HEK293 (cell line): Measurements from ENCODE around the gene RTN4.

ENCODE experiments used
- CTCF ChIA-PET: fragments of 350-600 bp; formaldehyde crosslinking; extraction: SDS; loops from one replicate; lab custom pipeline; 2021; ENCODE audit warnings: antibody characterized with exemption; lab: Yijun Ruan, JAX
- POLR2A ChIA-PET: fragments of 300-600 bp; formaldehyde crosslinking; extraction: SDS; loops from one replicate; lab custom pipeline; 2020; ENCODE audit warnings: antibody characterized with exemption, inconsistent platforms; lab: Yijun Ruan, JAX
- H3K27ac ChIP-seq: fragments of 200-500 bp; sonication (Bioruptor generic); 2 replicates; pipeline ENCODE4 v1.5.1; 2014; ENCODE audit warnings: low read depth, low read length, control low read depth, inconsistent platforms; ENCODE audit errors: extremely low read depth
- H3K36me3 ChIP-seq, 2 experiments: fragments of 200-500 bp in 1 of 2; sonication (Bioruptor generic) in 1 of 2; 1 replicate in 1 of 2; 2 replicates in 1 of 2; pipeline ENCODE4 v1.5.1; 2014 to 2017; ENCODE audit warnings: inconsistent platforms in 2 of 2, low read length in 2 of 2; ENCODE audit not compliant: control insufficient read depth in 2 of 2, insufficient read depth in 1 of 2
- H3K4me1 ChIP-seq: fragments of 200-500 bp; sonication (Bioruptor generic); 2 replicates; pipeline ENCODE4 v1.5.1; 2014; ENCODE audit warnings: mild to moderate bottlenecking, low read length, inconsistent platforms; ENCODE audit not compliant: control insufficient read depth, insufficient read depth
- H3K4me3 ChIP-seq: 2 replicates; pipeline ENCODE4 v1.5.1; 2011; ENCODE audit warnings: low read depth, mild to moderate bottlenecking, control low read depth, low read length, moderate library complexity
- H3K9me3 ChIP-seq: fragments of 200-500 bp; sonication (Bioruptor generic); 2 replicates; pipeline ENCODE4 v1.5.1; 2014; ENCODE audit warnings: low read depth, low read length, inconsistent platforms; ENCODE audit not compliant: control insufficient read depth, insufficient read depth
- HOXC10 ChIP-seq: sonication (generic); formaldehyde crosslinking; IDR thresholded peaks from 2 replicates; pipeline ENCODE4 v1.8.1; 2023; ENCODE audit warnings: mild to moderate bottlenecking, missing genetic modification reagents
- HOXD13 ChIP-seq: sonication (generic); formaldehyde crosslinking; IDR thresholded peaks from 2 replicates; pipeline ENCODE4 v1.8.0; 2022; ENCODE audit warnings: missing genetic modification reagents, borderline replicate concordance
- YY1 ChIP-seq: fragments of 450-650 bp; formaldehyde crosslinking; IDR thresholded peaks from 2 replicates; pipeline ENCODE4 v1.5.1; 2018; ENCODE audit warnings: missing biosample characterization, missing genetic modification characterization
- ZNF175 ChIP-seq: fragments of 450-650 bp; formaldehyde crosslinking; IDR thresholded peaks from 2 replicates; pipeline ENCODE4 v1.5.1; 2016; ENCODE audit warnings: missing biosample characterization, missing genetic modification characterization
- ZNF184 ChIP-seq: fragments of 450-650 bp; IDR thresholded peaks from 2 replicates; pipeline ENCODE4 v1.5.1; 2018; ENCODE audit warnings: missing biosample characterization, mild to moderate bottlenecking, missing genetic modification characterization
- ZNF426 ChIP-seq: fragments of 450-650 bp; formaldehyde crosslinking; IDR thresholded peaks from 2 replicates; pipeline ENCODE4 v1.5.1; 2017; ENCODE audit warnings: missing biosample characterization, missing genetic modification characterization, mild to moderate bottlenecking, inconsistent platforms, moderate library complexity
- ZNF433 ChIP-seq: fragments of 450-650 bp; formaldehyde crosslinking; IDR thresholded peaks from 2 replicates; pipeline ENCODE4 v1.5.1; 2016; ENCODE audit warnings: missing biosample characterization, missing genetic modification characterization, low read depth
- ZNF777 ChIP-seq: fragments of 450-650 bp; formaldehyde crosslinking; IDR thresholded peaks from 2 replicates; pipeline ENCODE4 v1.5.1; 2017; ENCODE audit warnings: missing biosample characterization, missing genetic modification characterization, borderline replicate concordance
- TF ChIP-seq, protein P1 (sequence below): fragments of 450-650 bp; formaldehyde crosslinking; IDR thresholded peaks from 2 replicates; pipeline ENCODE4 v1.5.1; 2016; ENCODE audit warnings: missing biosample characterization, missing genetic modification characterization
- TF ChIP-seq, protein P2 (sequence below): fragments of 450-650 bp; formaldehyde crosslinking; IDR thresholded peaks from 2 replicates; pipeline ENCODE4 v1.5.1; 2016; ENCODE audit warnings: missing biosample characterization, missing genetic modification characterization, low read depth
- TF ChIP-seq, protein P3 (sequence below): fragments of 450-650 bp; formaldehyde crosslinking; IDR thresholded peaks from 2 replicates; pipeline ENCODE4 v1.5.1; 2016; ENCODE audit warnings: missing biosample characterization, missing genetic modification characterization, low read depth
- TF ChIP-seq, protein P4 (sequence below): fragments of 450-650 bp; formaldehyde crosslinking; IDR thresholded peaks from 2 replicates; pipeline ENCODE4 v1.5.1; 2016; ENCODE audit warnings: missing biosample characterization, missing genetic modification characterization
- TF ChIP-seq, protein P5 (sequence below): fragments of 450-650 bp; formaldehyde crosslinking; IDR thresholded peaks from 2 replicates; pipeline ENCODE4 v1.5.1; 2016; ENCODE audit warnings: missing biosample characterization, missing genetic modification characterization
- TF ChIP-seq, protein P6 (sequence below): fragments of 450-650 bp; formaldehyde crosslinking; IDR thresholded peaks from 2 replicates; pipeline ENCODE4 v1.5.1; 2017; ENCODE audit warnings: missing biosample characterization, missing genetic modification characterization
- TF ChIP-seq, protein P7 (sequence below): fragments of 450-650 bp; formaldehyde crosslinking; IDR thresholded peaks from 2 replicates; pipeline ENCODE4; 2016; ENCODE audit warnings: missing biosample characterization, missing genetic modification characterization
- TF ChIP-seq, protein P8 (sequence below): fragments of 450-650 bp; formaldehyde crosslinking; IDR thresholded peaks from 2 replicates; pipeline ENCODE4 v1.5.1; 2016; ENCODE audit warnings: missing biosample characterization, missing genetic modification characterization

The RTN4 gene

DNA sequence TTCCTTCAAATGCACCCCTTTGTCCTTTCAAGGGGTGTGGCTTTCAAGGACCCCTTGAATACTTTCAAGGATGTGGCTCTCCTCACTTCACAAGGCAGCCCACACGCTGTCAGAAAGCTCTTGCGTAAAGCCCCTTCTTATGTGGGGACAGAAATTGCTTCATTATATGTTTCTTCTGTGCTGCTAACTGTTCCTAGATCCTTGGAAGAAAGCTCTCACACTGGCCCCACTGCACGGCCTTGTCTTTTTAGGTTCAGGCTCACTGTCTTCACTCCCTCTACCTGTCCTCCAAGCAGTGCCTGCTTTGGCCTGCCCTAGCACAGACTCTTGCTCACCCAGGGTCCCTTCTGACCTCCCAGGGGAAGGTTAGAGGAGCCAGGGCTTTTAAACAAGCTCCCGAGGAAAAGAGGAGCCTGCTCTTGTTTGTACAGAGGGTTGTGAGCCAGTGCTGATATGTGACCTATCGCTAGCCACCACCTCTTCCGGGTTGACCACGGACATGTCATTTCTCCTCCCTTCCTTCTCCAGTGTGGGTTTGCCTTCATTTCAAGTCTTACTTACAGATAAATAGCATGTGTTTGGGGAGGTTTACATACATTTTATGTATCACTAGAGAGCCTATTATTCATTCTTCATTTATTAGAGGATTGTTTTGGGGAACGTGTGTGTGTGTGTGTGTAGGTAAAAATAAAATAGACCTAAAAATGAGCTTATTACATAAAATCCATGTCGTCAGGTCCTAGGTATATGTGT is 94.7 kb downstream of the RTN4 start:
- H3K9me3 ChIP-seq, result no peaks in the 10 kb centered on the region
- H3K4me1 ChIP-seq, result no peaks in the 10 kb centered on the region
- ChIA-PET CTCF (no interaction called here), POLR2A (interaction anchor here (1.0 kb wide), 1 partner anchor 564 kb away, joined by 3 read pairs; the partner anchor contains the start of gene CFAP36)
- no peak overlapping the region for H3K4me3 ChIP-seq
- TF ChIP-seq, protein P1, sequence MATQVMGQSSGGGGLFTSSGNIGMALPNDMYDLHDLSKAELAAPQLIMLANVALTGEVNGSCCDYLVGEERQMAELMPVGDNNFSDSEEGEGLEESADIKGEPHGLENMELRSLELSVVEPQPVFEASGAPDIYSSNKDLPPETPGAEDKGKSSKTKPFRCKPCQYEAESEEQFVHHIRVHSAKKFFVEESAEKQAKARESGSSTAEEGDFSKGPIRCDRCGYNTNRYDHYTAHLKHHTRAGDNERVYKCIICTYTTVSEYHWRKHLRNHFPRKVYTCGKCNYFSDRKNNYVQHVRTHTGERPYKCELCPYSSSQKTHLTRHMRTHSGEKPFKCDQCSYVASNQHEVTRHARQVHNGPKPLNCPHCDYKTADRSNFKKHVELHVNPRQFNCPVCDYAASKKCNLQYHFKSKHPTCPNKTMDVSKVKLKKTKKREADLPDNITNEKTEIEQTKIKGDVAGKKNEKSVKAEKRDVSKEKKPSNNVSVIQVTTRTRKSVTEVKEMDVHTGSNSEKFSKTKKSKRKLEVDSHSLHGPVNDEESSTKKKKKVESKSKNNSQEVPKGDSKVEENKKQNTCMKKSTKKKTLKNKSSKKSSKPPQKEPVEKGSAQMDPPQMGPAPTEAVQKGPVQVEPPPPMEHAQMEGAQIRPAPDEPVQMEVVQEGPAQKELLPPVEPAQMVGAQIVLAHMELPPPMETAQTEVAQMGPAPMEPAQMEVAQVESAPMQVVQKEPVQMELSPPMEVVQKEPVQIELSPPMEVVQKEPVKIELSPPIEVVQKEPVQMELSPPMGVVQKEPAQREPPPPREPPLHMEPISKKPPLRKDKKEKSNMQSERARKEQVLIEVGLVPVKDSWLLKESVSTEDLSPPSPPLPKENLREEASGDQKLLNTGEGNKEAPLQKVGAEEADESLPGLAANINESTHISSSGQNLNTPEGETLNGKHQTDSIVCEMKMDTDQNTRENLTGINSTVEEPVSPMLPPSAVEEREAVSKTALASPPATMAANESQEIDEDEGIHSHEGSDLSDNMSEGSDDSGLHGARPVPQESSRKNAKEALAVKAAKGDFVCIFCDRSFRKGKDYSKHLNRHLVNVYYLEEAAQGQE, result no peak
- TF ChIP-seq YY1 (tag by site-specific recombination) (no peak), HOXC10 (CRISPR knock-in tag) (no peak), HOXD13 (no peak)
- TF ChIP-seq, protein P2, sequence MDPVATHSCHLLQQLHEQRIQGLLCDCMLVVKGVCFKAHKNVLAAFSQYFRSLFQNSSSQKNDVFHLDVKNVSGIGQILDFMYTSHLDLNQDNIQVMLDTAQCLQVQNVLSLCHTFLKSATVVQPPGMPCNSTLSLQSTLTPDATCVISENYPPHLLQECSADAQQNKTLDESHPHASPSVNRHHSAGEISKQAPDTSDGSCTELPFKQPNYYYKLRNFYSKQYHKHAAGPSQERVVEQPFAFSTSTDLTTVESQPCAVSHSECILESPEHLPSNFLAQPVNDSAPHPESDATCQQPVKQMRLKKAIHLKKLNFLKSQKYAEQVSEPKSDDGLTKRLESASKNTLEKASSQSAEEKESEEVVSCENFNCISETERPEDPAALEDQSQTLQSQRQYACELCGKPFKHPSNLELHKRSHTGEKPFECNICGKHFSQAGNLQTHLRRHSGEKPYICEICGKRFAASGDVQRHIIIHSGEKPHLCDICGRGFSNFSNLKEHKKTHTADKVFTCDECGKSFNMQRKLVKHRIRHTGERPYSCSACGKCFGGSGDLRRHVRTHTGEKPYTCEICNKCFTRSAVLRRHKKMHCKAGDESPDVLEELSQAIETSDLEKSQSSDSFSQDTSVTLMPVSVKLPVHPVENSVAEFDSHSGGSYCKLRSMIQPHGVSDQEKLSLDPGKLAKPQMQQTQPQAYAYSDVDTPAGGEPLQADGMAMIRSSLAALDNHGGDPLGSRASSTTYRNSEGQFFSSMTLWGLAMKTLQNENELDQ (tag by site-specific recombination), result no peak
- TF ChIP-seq, protein P3, sequence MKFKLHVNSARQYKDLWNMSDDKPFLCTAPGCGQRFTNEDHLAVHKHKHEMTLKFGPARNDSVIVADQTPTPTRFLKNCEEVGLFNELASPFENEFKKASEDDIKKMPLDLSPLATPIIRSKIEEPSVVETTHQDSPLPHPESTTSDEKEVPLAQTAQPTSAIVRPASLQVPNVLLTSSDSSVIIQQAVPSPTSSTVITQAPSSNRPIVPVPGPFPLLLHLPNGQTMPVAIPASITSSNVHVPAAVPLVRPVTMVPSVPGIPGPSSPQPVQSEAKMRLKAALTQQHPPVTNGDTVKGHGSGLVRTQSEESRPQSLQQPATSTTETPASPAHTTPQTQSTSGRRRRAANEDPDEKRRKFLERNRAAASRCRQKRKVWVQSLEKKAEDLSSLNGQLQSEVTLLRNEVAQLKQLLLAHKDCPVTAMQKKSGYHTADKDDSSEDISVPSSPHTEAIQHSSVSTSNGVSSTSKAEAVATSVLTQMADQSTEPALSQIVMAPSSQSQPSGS (tag by site-specific recombination), result no peak
- TF ChIP-seq, protein P4, sequence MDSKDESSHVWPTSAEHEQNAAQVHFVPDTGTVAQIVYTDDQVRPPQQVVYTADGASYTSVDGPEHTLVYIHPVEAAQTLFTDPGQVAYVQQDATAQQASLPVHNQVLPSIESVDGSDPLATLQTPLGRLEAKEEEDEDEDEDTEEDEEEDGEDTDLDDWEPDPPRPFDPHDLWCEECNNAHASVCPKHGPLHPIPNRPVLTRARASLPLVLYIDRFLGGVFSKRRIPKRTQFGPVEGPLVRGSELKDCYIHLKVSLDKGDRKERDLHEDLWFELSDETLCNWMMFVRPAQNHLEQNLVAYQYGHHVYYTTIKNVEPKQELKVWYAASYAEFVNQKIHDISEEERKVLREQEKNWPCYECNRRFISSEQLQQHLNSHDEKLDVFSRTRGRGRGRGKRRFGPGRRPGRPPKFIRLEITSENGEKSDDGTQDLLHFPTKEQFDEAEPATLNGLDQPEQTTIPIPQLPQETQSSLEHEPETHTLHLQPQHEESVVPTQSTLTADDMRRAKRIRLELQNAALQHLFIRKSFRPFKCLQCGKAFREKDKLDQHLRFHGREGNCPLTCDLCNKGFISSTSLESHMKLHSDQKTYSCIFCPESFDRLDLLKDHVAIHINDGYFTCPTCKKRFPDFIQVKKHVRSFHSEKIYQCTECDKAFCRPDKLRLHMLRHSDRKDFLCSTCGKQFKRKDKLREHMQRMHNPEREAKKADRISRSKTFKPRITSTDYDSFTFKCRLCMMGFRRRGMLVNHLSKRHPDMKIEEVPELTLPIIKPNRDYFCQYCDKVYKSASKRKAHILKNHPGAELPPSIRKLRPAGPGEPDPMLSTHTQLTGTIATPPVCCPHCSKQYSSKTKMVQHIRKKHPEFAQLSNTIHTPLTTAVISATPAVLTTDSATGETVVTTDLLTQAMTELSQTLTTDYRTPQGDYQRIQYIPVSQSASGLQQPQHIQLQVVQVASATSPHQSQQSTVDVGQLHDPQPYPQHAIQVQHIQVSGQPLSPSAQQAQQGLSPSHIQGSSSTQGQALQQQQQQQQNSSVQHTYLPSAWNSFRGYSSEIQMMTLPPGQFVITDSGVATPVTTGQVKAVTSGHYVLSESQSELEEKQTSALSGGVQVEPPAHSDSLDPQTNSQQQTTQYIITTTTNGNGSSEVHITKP (tag by site-specific recombination), result no peak
- no peak overlapping the region for H3K27ac ChIP-seq
- H3K36me3 ChIP-seq, result no peaks in the 10 kb centered on the region

DNA sequence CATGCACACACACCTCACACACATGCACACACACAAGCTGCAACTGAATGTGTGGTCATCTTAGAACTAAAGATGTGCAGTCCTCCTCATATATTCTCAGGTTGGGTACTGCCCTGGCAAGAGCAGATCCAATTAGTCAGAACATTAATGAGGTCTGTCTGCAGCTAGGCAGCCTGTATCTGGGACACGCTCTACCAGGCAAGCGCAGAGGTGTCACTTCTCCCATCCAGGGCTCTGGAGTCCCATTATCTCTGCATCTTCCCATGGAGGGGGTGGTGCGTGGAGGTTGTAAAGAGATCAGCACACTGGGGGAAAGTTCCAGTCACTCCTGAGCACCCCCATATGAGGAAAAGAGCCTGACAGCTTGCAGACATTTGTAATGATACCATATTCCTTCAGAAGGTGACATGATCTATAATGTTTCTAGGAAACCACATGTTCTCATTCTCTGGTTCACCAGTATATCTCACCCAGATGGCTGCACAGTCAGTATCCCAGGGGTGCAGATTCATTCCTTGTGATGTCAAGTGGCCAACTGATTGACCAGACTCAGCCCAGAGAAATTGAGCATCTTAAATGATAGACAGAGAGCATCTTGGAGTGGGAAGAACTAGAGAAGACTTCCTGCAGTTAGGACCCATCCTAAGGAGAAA is 95.4 kb downstream of the RTN4 start:
- no peaks in the 10 kb centered on the region for H3K9me3 ChIP-seq
- H3K4me3 ChIP-seq, result no peak overlapping the region
- POLR2A ChIA-PET, result no interaction called here
- no peaks in the 10 kb centered on the region for H3K4me1 ChIP-seq
- H3K27ac ChIP-seq, result no peak overlapping the region
- H3K36me3 ChIP-seq, result no peaks in the 10 kb centered on the region
- CTCF ChIA-PET, result no interaction called here
- no peak for TF ChIP-seq ZNF433 (tag by site-specific recombination)
- TF ChIP-seq, protein P5, sequence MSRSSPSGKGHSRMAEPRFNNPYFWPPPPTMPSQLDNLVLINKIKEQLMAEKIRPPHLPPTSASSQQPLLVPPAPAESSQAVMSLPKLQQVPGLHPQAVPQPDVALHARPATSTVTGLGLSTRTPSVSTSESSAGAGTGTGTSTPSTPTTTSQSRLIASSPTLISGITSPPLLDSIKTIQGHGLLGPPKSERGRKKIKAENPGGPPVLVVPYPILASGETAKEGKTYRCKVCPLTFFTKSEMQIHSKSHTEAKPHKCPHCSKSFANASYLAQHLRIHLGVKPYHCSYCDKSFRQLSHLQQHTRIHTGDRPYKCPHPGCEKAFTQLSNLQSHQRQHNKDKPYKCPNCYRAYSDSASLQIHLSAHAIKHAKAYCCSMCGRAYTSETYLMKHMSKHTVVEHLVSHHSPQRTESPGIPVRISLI, result no peak
- TF ChIP-seq, protein P6, sequence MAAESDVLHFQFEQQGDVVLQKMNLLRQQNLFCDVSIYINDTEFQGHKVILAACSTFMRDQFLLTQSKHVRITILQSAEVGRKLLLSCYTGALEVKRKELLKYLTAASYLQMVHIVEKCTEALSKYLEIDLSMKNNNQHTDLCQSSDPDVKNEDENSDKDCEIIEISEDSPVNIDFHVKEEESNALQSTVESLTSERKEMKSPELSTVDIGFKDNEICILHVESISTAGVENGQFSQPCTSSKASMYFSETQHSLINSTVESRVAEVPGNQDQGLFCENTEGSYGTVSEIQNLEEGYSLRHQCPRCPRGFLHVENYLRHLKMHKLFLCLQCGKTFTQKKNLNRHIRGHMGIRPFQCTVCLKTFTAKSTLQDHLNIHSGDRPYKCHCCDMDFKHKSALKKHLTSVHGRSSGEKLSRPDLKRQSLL (tag by site-specific recombination), result no peak
- TF ChIP-seq, protein P7, sequence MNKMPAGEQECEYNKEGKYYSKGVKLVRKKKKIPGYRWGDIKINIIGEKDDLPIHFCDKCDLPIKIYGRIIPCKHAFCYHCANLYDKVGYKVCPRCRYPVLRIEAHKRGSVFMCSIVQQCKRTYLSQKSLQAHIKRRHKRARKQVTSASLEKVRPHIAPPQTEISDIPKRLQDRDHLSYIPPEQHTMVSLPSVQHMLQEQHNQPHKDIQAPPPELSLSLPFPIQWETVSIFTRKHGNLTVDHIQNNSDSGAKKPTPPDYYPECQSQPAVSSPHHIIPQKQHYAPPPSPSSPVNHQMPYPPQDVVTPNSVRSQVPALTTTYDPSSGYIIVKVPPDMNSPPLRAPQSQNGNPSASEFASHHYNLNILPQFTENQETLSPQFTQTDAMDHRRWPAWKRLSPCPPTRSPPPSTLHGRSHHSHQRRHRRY (tag by site-specific recombination), result no peak
- TF ChIP-seq ZNF777, result no peak
- no peak for TF ChIP-seq ZNF426 (tag by site-specific recombination)
- TF ChIP-seq, protein P8, sequence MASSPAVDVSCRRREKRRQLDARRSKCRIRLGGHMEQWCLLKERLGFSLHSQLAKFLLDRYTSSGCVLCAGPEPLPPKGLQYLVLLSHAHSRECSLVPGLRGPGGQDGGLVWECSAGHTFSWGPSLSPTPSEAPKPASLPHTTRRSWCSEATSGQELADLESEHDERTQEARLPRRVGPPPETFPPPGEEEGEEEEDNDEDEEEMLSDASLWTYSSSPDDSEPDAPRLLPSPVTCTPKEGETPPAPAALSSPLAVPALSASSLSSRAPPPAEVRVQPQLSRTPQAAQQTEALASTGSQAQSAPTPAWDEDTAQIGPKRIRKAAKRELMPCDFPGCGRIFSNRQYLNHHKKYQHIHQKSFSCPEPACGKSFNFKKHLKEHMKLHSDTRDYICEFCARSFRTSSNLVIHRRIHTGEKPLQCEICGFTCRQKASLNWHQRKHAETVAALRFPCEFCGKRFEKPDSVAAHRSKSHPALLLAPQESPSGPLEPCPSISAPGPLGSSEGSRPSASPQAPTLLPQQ (tag by site-specific recombination), result no peak
- TF ChIP-seq ZNF175 (tag by site-specific recombination), result no peak
- no peak for TF ChIP-seq ZNF184 (tag by site-specific recombination)
